ENCODE data around the gene TEX51. TPM values are rescaled to one million over a fixed set of nuclear protein-coding genes. Genes with fewer than 3 reads are reported as not detected.

TEX51 gene
- total and polyA plus RNA-seq, 2 donors (not counting 3 experiments of a cell fraction or from before 2014, with no cell fraction given), result not detected

DNA sequence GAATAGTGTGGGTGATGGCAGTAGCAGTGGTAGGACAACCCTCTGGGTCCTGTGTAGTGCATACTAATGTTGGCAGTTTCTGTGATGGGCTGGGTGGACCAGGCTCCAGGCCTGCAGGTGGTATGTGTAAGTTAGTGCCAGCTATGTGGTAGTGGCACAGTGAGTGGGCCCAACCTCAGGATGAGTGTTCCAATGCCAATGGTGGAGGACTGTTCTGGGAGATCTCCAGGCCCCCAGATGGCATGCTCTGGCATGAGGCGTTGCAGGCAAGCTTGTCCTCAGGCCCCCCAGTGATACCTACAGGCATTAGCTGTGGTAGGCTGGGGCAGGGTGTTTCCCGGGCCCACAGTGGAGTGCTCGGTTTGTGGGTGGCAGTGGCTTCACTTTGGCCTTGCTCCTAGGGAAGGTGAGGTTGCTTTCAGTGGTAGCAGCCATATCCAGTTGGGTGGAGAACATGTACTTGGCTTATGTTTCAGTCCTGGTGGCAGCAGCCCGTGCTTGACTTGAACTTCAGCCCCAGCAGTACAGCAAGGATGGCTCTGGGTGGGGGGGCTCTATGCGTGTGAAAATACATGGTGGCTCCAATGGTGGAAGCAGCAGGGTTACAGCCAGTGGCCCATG lies 32.4 kb downstream of the TEX51 start:
- Histone ChIP-seq H3K9me3 (replicated peaks; ENCODE audit: control insufficient read depth, insufficient read depth, low read length) (no peaks in the 10 kb centered on the region), H2AFZ (ENCODE audit: low read depth, low read length) (no peak overlapping the region), H3K4me1 (ENCODE audit: control insufficient read depth, extremely low read depth, insufficient read depth, low read length) (no peaks in the 10 kb centered on the region), H3K79me2 (ENCODE audit: control insufficient read depth, insufficient read depth, low read length) (no peaks in the 10 kb centered on the region), H3K36me3 (ENCODE audit: control insufficient read depth in 2 of 2, extremely low read depth in 1 of 2, insufficient read depth in 2 of 2, low read length in 2 of 2) (no peaks in the 10 kb centered on the region), H3K27me3 (ENCODE audit: control insufficient read depth in 2 of 2, insufficient read depth in 2 of 2, low read length in 2 of 2) (no peaks in the 10 kb centered on the region), H3K9ac (replicated peaks; ENCODE audit: extremely low read depth, insufficient read depth, low read length) (no peak overlapping the region), H3K27ac (ENCODE audit: insufficient read depth, low read depth, low read length) (no peak overlapping the region), H3K4me3 (replicated peaks in 1 of 3; ENCODE audit: insufficient read depth in 1 of 3, low read depth in 1 of 3, low read length in 3 of 3) (no peak overlapping the region), H4K20me1 (replicated peaks; ENCODE audit: control insufficient read depth, extremely low read depth, insufficient read depth, low read length) (no peaks in the 10 kb centered on the region), H3K9me1 (replicated peaks; ENCODE audit: control insufficient read depth, extremely low read depth, insufficient read depth, low read length) (no peaks in the 10 kb centered on the region), H3K4me2 (ENCODE audit: insufficient read depth, low read length) (no peak overlapping the region)
- no peak for DNase-seq (ENCODE audit: low read depth, low spot score)
- ChIA-PET POLR2A (no interaction called here), CTCF (no interaction called here)
- BruUV-seq (replicated peaks), result no TSS peak
- dilution Hi-C loops (cut with MboI; ENCODE audit: extremely low pct_ligation_motif_present, low sequenced_read_pairs), result no loop called here
- intact Hi-C loops (cut with micrococcal nuclease), result no loop called here
- no peak for FAIRE-seq
- TF ChIP-seq POLR2A (IDR thresholded peaks at IDR 0.05; ENCODE audit: low read depth, low read length) (no peak), POLR2AphosphoS5 (IDR thresholded peaks at IDR 0.05; ENCODE audit: insufficient read depth, low read depth, low read length) (no peak), GATA2 (IDR thresholded peaks at IDR 0.05; ENCODE audit: insufficient read depth, insufficient read length, low read depth, low read length) (no peak)
- TF ChIP-seq, protein P1, sequence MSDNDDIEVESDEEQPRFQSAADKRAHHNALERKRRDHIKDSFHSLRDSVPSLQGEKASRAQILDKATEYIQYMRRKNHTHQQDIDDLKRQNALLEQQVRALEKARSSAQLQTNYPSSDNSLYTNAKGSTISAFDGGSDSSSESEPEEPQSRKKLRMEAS (IDR thresholded peaks at IDR 0.05; ENCODE audit: insufficient read depth, insufficient read length), result no peak

DNA sequence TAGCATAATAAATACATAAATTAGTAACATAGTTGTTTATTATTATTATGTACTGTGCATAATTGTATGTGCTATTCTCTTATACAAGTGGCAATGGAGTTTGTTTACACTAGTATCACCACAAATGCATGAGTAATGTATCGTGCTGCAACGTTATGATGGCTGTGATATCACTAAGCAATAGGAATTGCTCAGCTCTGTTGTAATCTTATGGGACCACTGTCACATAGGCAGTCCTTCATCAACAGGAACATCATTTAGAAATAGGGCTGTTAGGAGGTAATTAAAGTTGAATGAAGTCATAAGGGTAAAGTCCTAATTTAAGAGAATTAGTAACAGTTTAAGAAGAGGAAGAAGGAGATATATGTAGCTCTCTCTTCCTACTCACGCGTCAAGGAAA lies 33.8 kb downstream of the TEX51 start:
- BruUV-seq (replicated peaks), result no TSS peak
- intact Hi-C loops (cut with micrococcal nuclease), result no loop called here
- TF ChIP-seq MYC (IDR thresholded peaks at IDR 0.05; ENCODE audit: low read depth, low read length) (no peak), EZH2 (IDR thresholded peaks at IDR 0.05; ENCODE audit: borderline replicate concordance, low read depth, low read length, severe bottlenecking) (no peak), GATA2 (IDR thresholded peaks at IDR 0.05; ENCODE audit: insufficient read depth, insufficient read length, low read depth, low read length) (no peak), POLR2A (IDR thresholded peaks at IDR 0.05; ENCODE audit: low read depth, low read length) (no peak), JUN (IDR thresholded peaks at IDR 0.05; ENCODE audit: borderline replicate concordance, insufficient read depth, insufficient read length, low read depth) (no peak), FOS (IDR thresholded peaks at IDR 0.05; ENCODE audit: borderline replicate concordance, insufficient read depth, low read length) (no peak), POLR2AphosphoS5 (IDR thresholded peaks at IDR 0.05; ENCODE audit: insufficient read depth, low read depth, low read length) (no peak)
- TF ChIP-seq, protein P2, sequence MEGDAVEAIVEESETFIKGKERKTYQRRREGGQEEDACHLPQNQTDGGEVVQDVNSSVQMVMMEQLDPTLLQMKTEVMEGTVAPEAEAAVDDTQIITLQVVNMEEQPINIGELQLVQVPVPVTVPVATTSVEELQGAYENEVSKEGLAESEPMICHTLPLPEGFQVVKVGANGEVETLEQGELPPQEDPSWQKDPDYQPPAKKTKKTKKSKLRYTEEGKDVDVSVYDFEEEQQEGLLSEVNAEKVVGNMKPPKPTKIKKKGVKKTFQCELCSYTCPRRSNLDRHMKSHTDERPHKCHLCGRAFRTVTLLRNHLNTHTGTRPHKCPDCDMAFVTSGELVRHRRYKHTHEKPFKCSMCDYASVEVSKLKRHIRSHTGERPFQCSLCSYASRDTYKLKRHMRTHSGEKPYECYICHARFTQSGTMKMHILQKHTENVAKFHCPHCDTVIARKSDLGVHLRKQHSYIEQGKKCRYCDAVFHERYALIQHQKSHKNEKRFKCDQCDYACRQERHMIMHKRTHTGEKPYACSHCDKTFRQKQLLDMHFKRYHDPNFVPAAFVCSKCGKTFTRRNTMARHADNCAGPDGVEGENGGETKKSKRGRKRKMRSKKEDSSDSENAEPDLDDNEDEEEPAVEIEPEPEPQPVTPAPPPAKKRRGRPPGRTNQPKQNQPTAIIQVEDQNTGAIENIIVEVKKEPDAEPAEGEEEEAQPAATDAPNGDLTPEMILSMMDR (IDR thresholded peaks at IDR 0.05; ENCODE audit: extremely low read depth in 1 of 2, insufficient read depth in 1 of 2, low read depth in 1 of 2, low read length in 2 of 2), result no peak
- TF ChIP-seq, protein P1 (IDR thresholded peaks at IDR 0.05; ENCODE audit: insufficient read depth, insufficient read length), result no peak

More for the DNA sequence above, 33.8 kb downstream of the TEX51 start:
- H3K79me2 ChIP-seq (ENCODE audit: control insufficient read depth, insufficient read depth, low read length), result no peaks in the 10 kb centered on the region
- H3K9me1 ChIP-seq (replicated peaks; ENCODE audit: control insufficient read depth, extremely low read depth, insufficient read depth, low read length), result no peaks in the 10 kb centered on the region
- no peak overlapping the region for H3K27ac ChIP-seq (ENCODE audit: insufficient read depth, low read depth, low read length)
- DNase-seq (ENCODE audit: low read depth, low spot score), result no peak
- H3K9me3 ChIP-seq (replicated peaks; ENCODE audit: control insufficient read depth, insufficient read depth, low read length), result no peaks in the 10 kb centered on the region
- no peak overlapping the region for H2AFZ ChIP-seq (ENCODE audit: low read depth, low read length)
- H3K4me2 ChIP-seq (ENCODE audit: insufficient read depth, low read length), result no peak overlapping the region
- no peaks in the 10 kb centered on the region for H3K27me3 ChIP-seq (ENCODE audit: control insufficient read depth in 2 of 2, insufficient read depth in 2 of 2, low read length in 2 of 2)
- no peak overlapping the region for H3K4me3 ChIP-seq (replicated peaks in 1 of 3; ENCODE audit: insufficient read depth in 1 of 3, low read depth in 1 of 3, low read length in 3 of 3)
- no peaks in the 10 kb centered on the region for H3K4me1 ChIP-seq (ENCODE audit: control insufficient read depth, extremely low read depth, insufficient read depth, low read length)
- ChIA-PET POLR2A (no interaction called here), CTCF (no interaction called here)
- H3K36me3 ChIP-seq (ENCODE audit: control insufficient read depth in 2 of 2, extremely low read depth in 1 of 2, insufficient read depth in 2 of 2, low read length in 2 of 2), result no peaks in the 10 kb centered on the region
- no peak overlapping the region for H3K9ac ChIP-seq (replicated peaks; ENCODE audit: extremely low read depth, insufficient read depth, low read length)
- H4K20me1 ChIP-seq (replicated peaks; ENCODE audit: control insufficient read depth, extremely low read depth, insufficient read depth, low read length), result no peaks in the 10 kb centered on the region
- dilution Hi-C loops (cut with MboI; ENCODE audit: extremely low pct_ligation_motif_present, low sequenced_read_pairs), result no loop called here
- no peak for FAIRE-seq

All from endothelial cell of umbilical vein (primary cell).